ENCODE measurements around the gene NAALADL2. TPM values are rescaled to one million over a fixed set of nuclear protein-coding genes. Genes with fewer than 3 reads are reported as not detected.

NAALADL2 gene
- total RNA-seq, 1 experiment from 2014 or later = 0.36 TPM

DNA sequence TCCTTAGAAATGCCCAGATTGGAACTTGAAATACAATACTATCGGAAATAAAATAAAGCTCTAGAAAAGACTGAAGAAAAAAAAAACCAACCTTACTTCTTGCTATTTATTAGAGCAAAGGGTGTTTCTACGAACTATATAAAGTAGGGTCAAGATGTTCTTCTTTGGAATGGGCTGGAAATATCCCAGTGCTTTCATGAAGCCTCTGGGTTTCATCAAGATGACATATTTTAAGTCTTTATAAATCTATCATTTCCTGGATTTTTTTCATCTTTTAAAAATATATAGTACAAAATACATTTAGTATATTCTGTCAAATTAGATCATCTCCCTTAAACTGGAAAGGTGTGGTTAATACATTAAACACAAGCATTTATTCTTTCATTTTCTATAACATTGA lies 978.8 kb downstream of the NAALADL2 start:
- DNase-seq (ENCODE audit: low read depth) = no peak

DNA sequence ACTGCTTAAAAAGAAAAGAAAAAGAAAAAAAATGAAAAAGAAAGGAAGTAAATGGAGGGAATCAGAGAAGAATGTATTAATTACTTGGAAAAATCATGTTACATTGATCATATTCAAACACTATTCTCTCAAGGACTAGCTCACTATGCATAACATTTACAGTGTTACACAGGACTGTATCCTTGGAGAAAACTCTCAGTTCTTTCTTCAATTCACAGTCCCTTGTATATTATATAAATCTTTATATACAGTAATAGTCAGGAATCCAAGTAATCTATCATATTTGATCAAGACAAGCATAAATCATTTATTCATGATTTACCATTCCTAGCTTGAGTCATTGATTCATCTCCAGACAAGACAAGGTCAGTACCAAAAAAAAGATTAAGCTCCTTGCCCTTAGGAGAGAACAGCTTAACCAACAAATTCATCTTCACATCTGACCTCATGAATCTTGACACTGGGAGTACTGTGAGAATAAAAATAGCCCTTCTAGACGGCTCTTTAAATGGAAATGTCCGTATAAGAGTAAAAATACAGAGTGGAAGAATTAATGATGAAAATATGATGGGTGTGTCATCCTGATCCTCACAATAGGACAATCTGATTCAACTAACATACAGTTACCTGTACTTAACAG lies 980.4 kb downstream of the NAALADL2 start:
- no peak for DNase-seq (ENCODE audit: low read depth)

DNA sequence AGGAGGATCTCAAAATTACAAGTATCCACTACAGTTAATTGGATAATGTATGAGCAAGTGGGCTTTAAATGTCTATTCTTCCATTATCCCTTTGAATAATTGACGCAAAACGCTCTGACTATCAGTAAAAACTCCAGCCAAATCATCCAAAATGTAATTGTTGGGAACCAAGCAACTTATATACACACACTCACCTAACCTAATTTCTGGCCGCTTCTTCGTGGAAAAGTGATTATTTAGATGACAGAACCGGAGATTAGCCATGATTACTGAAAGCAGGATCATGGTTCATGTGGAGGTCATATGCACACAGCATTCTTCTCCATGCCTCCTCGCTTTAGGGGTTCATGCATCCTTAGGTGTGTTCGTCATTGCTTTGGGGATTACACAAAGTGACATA lies 992.4 kb downstream of the NAALADL2 start:
- no peak for DNase-seq (ENCODE audit: low read depth)

DNA sequence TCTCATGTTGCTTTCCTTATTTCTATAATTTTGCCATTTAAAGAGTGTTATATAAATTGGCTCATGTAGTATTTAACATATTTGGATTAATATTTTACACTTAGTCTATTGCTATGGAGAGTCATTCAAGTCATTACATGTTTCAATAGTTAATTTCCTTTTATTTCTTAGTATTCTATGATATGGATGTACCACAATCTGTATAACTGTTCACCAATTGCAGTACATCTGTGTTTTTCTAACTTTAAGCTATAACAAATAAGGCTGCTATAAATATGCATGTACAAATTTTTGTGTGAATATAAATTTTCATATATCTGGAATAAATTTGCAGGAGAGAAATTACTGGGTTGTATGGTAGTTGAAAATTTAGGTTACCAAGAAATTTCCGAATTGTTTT lies 993.4 kb downstream of the NAALADL2 start:
- no peak for DNase-seq (ENCODE audit: low read depth)

DNA sequence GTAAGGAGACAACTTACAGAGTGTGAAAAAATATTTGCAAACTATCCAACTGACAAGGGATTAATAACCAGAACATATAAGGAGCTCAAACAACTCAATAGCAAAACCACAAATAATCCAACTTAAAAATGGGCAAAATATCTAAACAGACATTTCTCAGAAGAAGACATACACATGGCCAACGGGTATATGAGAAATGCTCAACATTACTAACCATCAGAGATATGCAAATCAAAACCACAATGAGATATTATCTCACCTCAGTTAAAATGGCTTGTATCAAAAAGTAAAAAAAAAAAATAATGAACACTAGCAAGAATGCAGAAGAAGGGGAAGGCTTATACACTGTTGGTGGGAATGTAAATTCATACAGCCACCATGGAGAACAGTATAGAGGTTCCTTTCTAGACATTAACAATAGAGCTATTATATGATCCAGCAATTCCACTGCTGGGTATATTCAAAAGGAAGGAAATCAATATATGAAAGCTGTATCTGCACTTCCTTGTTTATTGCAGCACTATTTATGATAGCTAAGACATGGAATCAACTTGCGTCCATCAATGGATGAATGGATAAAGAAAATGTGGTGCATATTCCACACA lies 998.6 kb downstream of the NAALADL2 start:
- no peak for DNase-seq (ENCODE audit: low read depth)

Measured in RPMI7951 (cell line).